Measurements from ENCODE around the gene U2AF1L4.
A peak's percentile ranks its signal among the peaks of the same experiment; 100 is the strongest.

U2AF1L4 gene

GRCh38 chr19:35759697-35760096 is 14.5 kb upstream of the U2AF1L4 start:
- DNase-seq (ENCODE audit: low read depth, low spot score): no peak
- TF ChIP-seq CTCF (IDR thresholded peaks at IDR 0.05; ENCODE audit: insufficient read depth, low read length, missing control alignments): no peak
- ChIA-PET POLR2A (no interaction called here), CTCF (no interaction called here)
- no peak overlapping the region for H3K4me3 ChIP-seq (ENCODE audit: low read depth, low read length)

GRCh38 chr19:35757749-35758608 is 12.8 kb upstream of the U2AF1L4 start, which contains the start of gene PROSER3:
Gene PROSER3 (plus strand): TSS chr19:35758176. CDS start chr19:35758216, 40 bp downstream.
- TF ChIP-seq CTCF (IDR thresholded peaks at IDR 0.05; ENCODE audit: insufficient read depth, low read length, missing control alignments): no peak
- ChIA-PET POLR2A (interaction anchor here (1.8 to 2.0 kb wide), 2 partner anchors 10 to 13 kb away, joined by 7 to 14 read pairs; partner anchors contain the start of genes LIN37, PSENEN and U2AF1L4), CTCF (interaction anchor here (1.0 kb wide), 1 partner anchor 12 kb away, joined by 4 read pairs; the partner anchor contains the start of genes PSENEN and U2AF1L4)

GRCh38 chr19:35757231-35757748 is 12.1 kb upstream of the U2AF1L4 start:
- H3K4me3 ChIP-seq (ENCODE audit: low read depth, low read length): peak overlapping the region; percentile 65
- ChIA-PET CTCF (interaction anchor here (1.0 to 1.4 kb wide), 2 partner anchors 11 to 175 kb away, joined by 4 read pairs; partner anchors contain the start of genes PSENEN and U2AF1L4), POLR2A (interaction anchor here (1.4 to 2.0 kb wide), 3 partner anchors 9 to 17 kb away, joined by 6 to 14 read pairs (median 7); partner anchors contain the start of genes LIN37, PSENEN and U2AF1L4)

More at GRCh38 chr19:35757749-35758608, 12.8 kb upstream of the U2AF1L4 start, which contains the start of gene PROSER3:
- DNase-seq (ENCODE audit: low read depth, low spot score): peak; percentile 98
- peak within 1 kb of the TSS; percentile 96 for H3K4me3 ChIP-seq (ENCODE audit: low read depth, low read length)

GRCh38 chr19:35756377-35757230 is 11.4 kb upstream of the U2AF1L4 start, which contains the start of gene HSPB6:
Gene HSPB6 (minus strand): TSS chr19:35757029. CDS start chr19:35757008, 21 bp downstream.
- no peak for DNase-seq (ENCODE audit: low read depth, low spot score)
- ChIA-PET CTCF (interaction anchor here (1.0 to 1.4 kb wide), 2 partner anchors 11 to 176 kb away, joined by 4 read pairs; partner anchors contain the start of genes PSENEN and U2AF1L4), POLR2A (interaction anchor here (1.4 to 2.0 kb wide), 3 partner anchors 8 to 16 kb away, joined by 6 to 14 read pairs (median 7); partner anchors contain the start of genes LIN37, PSENEN and U2AF1L4)
- peak within 1 kb of the TSS; percentile 65 for H3K4me3 ChIP-seq (ENCODE audit: low read depth, low read length)
- TF ChIP-seq CTCF (IDR thresholded peaks at IDR 0.05; ENCODE audit: insufficient read depth, low read length, missing control alignments): no peak

More at GRCh38 chr19:35757231-35757748, 12.1 kb upstream of the U2AF1L4 start:
- peak; percentile 67 for DNase-seq (ENCODE audit: low read depth, low spot score)
- TF ChIP-seq CTCF (IDR thresholded peaks at IDR 0.05; ENCODE audit: insufficient read depth, low read length, missing control alignments): no peak

- no peak for DNase-seq (ENCODE audit: low read depth, low spot score)
- ChIA-PET CTCF (interaction anchor here (1.4 kb wide), 1 partner anchor 177 kb away, joined by 4 read pairs; no protein-coding TSS in a partner anchor), POLR2A (interaction anchor here (1.4 to 2.0 kb wide), 2 partner anchors 11 to 15 kb away, joined by 6 to 7 read pairs; partner anchors contain the start of genes PSENEN and U2AF1L4)
Observed at GRCh38 chr19:35755550-35756376, 10.5 kb upstream of the U2AF1L4 start.

More at GRCh38 chr19:35755550-35756376, 10.5 kb upstream of the U2AF1L4 start:
- no peak for TF ChIP-seq CTCF (IDR thresholded peaks at IDR 0.05; ENCODE audit: insufficient read depth, low read length, missing control alignments)
- peak overlapping the region; percentile 65 for H3K4me3 ChIP-seq (ENCODE audit: low read depth, low read length)
